Measurements from ENCODE around the gene THRB.
A peak's percentile ranks its signal among the peaks of the same experiment; 100 is the strongest.

The THRB gene

GRCh38 chr3:24222165-24222805, 272.4 kb downstream of the THRB start:
- DNase-seq: no peak

GRCh38 chr3:24220859-24221657, 273.6 kb downstream of the THRB start:
- DNase-seq: no peak

GRCh38 chr3:24215502-24215901, 279.1 kb downstream of the THRB start:
- DNase-seq: no peak

DNA sequence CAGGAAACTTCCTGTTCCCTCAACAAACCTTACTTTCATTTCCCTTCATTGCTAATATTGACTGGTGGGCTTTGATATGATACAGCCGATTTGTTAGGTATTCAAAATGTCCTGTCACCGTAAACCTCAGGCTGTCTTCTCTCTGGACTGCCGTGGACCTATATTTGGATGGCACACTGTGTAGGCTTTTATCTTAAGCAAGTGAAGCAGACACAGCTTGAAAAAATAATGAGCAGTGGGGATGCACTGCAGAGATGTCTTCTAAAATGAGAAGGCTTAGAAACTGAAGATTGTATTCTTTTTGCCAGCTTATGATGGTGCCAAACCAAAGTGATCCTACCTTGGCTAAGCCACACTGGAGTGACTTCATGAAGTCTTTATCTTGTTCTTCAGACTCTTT, 283.3 kb downstream of the THRB start:
- no peak for DNase-seq

DNA sequence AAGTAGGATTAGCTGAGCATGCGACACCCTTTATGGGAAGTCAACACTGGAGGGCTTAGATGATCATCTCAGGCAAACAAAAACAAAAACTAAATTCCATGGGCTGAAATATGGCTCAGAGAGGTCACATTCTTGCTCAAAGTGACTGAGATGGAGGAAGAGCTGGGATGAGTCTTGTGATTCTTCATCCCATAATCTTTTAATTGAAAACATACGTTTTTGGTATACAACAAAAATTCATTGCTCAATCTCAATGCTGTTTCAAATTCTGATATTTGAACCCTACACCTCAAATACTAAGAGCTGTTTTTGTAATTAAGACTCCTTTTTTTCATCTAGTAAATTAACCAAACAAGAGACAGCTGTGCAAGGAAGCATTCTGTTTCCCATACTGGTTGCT, 292.6 kb downstream of the THRB start:
- DNase-seq: no peak

- no peak for DNase-seq
Observed at GRCh38 chr3:24201301-24201700, 293.3 kb downstream of the THRB start.

DNA sequence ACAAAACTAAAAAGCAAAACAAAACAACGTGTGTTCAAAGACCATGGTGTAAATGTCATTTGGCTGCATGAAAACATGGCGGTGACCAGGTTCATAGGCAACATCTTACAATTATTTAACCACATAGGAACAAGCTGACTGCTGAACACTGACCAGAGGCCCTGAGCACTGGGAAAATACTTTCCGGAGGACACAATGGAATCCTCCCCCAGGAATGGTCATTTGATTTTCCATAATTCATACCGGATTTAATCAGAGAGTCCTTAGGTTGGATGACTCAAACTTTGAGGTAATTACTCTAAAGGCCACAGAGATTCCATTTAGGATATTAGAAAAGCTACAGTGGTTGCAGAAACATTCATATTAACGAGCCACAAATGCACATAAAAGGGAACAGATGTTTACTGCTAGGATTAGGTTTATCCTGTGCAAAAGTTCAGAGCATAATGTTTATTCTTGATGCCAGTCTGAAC, 294.8 kb downstream of the THRB start:
- DNase-seq: no peak

GRCh38 chr3:24199300-24199699, 295.4 kb downstream of the THRB start:
- DNase-seq: no peak

GRCh38 chr3:24198728-24199127, 295.9 kb downstream of the THRB start:
- DNase-seq: no peak

DNA sequence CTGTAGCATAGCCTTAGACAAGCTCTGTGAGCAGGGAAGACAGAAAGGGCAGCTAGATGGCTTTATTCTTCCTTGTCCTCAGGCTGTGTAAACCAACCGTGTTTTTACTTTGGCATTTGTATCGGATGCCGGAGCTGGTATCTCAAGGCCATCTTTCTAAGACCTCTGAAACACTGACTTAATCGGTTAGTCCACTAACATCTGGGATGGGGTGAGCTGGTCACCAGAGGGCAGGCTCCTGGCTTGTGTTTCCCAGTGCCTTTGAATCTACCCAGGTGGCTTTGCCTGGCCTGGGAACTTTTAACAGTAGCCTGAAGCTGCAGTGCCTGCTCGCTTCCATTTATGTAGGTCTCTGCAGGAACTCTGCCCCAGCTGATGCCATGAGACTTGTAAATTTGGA, 296.8 kb downstream of the THRB start:
- no peak for DNase-seq

- DNase-seq: no peak
Observed at GRCh38 chr3:24196526-24196925, 298.1 kb downstream of the THRB start.

DNA sequence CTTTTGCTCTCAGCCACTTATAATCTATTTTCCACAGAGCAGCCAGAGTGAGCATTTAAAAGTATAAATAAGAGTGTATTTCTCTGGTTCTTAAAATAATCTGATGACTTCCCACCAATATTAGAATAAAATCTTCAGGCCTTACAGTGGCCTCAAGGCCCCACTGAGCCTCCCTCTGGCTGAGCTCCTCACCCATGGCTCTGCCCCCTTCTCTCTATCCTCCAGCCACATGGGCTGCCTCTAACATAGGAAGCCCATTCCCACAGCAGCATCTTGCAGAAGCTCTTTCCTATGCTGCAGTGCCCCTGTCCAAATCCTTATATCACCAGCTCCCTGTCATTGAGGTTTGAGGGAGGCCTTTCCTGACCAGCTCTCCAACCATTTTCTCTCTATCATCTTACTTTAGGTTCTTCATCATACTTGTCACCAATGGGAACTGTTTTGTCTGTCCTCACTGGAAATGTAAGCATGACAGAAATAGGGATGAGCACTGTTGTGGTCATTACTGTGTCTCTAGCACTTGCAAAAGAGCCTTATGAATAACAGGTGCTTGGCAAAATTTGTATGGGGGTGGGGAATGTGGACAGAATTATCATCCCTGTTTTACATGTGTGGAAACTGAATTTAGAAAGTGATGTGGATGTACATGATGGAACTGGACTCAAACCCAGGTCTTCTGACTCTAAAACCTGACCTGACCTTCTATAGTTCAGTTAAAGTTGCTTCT, 299.0 kb downstream of the THRB start:
- no peak for DNase-seq

DNA sequence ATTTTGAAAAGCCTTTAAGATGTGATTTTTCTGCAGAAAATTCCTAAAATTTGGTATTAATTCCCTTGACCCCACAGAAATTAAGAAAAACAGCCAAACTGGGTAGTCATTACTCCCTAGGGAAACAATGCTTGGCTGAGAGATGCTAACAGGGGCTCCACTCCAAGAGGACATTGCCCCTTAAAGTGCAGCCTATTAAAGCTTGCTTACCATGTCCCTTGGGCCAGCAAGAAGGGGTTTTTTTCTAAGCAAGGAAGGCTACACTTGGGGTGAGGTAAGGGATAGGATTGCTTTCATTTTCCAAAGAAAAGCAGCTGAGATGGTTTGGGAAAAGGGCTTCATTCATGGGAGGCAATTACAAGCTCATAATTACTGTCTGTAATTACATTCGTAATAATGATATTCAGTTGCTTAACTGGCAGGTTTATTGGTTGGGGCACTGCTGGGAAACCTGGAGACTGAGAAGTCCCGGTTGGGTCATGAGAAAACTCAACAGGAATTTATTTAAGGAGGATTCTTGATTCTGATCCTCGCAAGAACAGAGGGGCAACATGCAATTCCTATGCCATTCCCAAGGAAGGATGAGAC, 302.1 kb downstream of the THRB start:
- DNase-seq: no peak

GRCh38 chr3:24191801-24192403, 302.7 kb downstream of the THRB start:
- DNase-seq: no peak

GRCh38 chr3:24190256-24190655, 304.4 kb downstream of the THRB start:
- DNase-seq: no peak

GRCh38 chr3:24185738-24186384, 308.8 kb downstream of the THRB start:
- peak; percentile 17 to 53 (median 48) for DNase-seq

- no peak for DNase-seq
Observed at GRCh38 chr3:24184528-24185176, 310.0 kb downstream of the THRB start.

DNA sequence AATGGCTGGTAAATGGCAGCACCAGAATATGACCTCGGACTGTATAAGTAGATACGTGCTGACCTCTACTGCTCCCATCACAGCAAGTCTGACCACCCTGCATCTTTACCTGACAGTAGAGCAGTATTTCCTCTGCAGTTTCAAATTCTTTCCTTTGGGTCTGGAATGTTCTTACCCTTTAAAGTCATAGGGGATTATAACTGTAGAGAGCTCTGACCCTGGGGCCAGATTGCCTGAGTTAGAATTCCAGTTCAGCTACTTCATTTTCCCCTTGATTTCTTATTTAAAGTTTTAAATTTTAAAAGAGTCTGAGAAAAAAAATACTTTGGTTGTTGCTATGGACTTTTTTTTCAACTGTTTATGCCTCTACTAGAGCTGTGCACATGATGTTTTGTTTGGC, 311.9 kb downstream of the THRB start:
- no peak for DNase-seq

DNA sequence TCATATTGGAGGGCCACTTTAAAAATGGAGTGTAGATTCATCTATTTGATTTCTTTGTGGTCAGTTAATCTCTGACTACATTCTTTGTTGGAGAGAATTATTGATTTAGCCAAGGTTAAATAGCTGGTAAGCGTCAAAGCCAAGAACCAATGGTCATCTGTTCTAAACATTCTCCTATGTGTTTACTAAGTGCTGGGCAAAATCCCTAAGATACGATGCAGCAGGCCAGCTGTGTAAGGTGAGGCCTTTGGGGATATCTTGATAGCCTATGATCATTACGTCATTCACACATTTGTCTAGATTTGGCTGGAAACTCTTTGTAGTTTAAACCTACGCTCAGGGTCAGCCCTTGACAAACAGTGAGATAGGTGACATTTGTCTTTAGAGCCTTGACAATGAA, 313.4 kb downstream of the THRB start:
- no peak for DNase-seq

DNA sequence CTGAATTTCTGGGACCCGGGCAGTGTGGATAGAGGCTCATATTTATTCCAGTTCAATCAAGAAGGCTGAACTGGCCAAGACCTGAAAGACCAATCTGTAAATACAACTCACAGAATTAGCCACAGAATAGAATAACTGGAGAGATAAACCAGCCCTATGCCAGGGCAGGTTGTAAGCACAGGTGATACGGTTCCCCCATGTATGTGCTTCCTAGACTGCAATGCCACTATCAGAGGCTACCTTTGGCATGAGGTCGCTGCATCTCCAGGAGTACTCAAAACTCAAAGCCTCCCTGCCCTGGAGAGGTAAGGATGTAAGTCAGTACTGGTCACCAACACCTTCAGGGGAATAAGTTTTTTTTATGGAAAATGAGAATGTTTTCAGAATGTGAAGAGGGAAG, 314.0 kb downstream of the THRB start:
- DNase-seq: no peak

DNA sequence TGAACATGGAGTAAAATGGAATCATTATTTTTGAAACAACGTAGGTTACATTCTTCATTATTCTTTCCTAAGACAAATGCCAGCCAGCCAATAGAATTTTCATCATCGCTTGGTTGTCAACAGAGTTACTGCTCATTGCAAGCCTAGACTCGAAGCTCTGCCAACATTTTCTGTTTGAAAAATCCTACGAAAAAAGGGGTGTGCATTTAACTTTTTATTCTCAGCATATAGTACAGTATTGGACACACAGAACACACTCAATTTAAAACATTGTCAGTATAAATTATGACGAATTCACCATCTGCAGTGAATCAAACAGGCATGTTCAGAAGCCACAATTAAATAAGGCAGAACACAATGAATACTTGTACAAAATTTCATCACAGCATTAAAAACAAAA, 317.4 kb downstream of the THRB start:
- DNase-seq: no peak

- DNase-seq: no peak
Observed at GRCh38 chr3:24174614-24175013, 320.0 kb downstream of the THRB start.

Measured in suppressor macrophage (primary cell).